CD4-positive, alpha-beta T cell treated with Interleukin-17A for 1 hour (primary cell): ENCODE measurements around the gene PLPP2.

Experiments
- DNase-seq: peaks from one replicate; pipeline ENCODE4 v3.0.0-alpha.2; 2020

Gene PLPP2

GRCh38 chr19:291006-291521 is at the start of gene PLPP2:
TSS of gene PLPP2 (minus strand) at chr19:291403. CDS start at chr19:291336, 67 bp downstream.
- DNase-seq: no peak

GRCh38 chr19:340620-341385 is 49.6 kb upstream of the PLPP2 start:
- no peak for DNase-seq

GRCh38 chr19:339262-339887 is 48.2 kb upstream of the PLPP2 start:
- no peak for DNase-seq

GRCh38 chr19:338421-338820 is 47.2 kb upstream of the PLPP2 start:
- DNase-seq: no peak

- DNase-seq: no peak
These were observed 44.9 kb upstream of the PLPP2 start for GRCh38 chr19:336067-336614.

GRCh38 chr19:335486-336066 is 44.4 kb upstream of the PLPP2 start:
- no peak for DNase-seq

GRCh38 chr19:335072-335471 is 43.9 kb upstream of the PLPP2 start:
- no peak for DNase-seq

GRCh38 chr19:334296-335071 is 43.3 kb upstream of the PLPP2 start:
- DNase-seq: no peak

- DNase-seq: no peak
These were observed 39.3 kb upstream of the PLPP2 start for GRCh38 chr19:330503-330902.

- DNase-seq: no peak
These were observed 38.7 kb upstream of the PLPP2 start for GRCh38 chr19:329876-330275.

- no peak for DNase-seq
These were observed 36.9 kb upstream of the PLPP2 start for GRCh38 chr19:328025-328505.

- no peak for DNase-seq
These were observed 36.3 kb upstream of the PLPP2 start for GRCh38 chr19:327291-328024.

- DNase-seq: no peak
These were observed 35.7 kb upstream of the PLPP2 start for GRCh38 chr19:326871-327270.

GRCh38 chr19:325937-326565 is 34.8 kb upstream of the PLPP2 start:
- DNase-seq: no peak

GRCh38 chr19:325173-325936 is 34.2 kb upstream of the PLPP2 start:
- no peak for DNase-seq

- DNase-seq: no peak
These were observed 33.5 kb upstream of the PLPP2 start for GRCh38 chr19:324716-325115.

- no peak for DNase-seq
These were observed 31.4 kb upstream of the PLPP2 start for GRCh38 chr19:322616-323015.

- no peak for DNase-seq
These were observed 27.2 kb upstream of the PLPP2 start for GRCh38 chr19:318509-318774.

GRCh38 chr19:317710-318508 is 26.7 kb upstream of the PLPP2 start:
- DNase-seq: no peak

- no peak for DNase-seq
These were observed 24.6 kb upstream of the PLPP2 start for GRCh38 chr19:315811-316210.
